Activated CD8-positive, alpha-beta memory T cell treated with anti-CD3 and anti-CD28 coated beads, Interleukin-2, amount 50 U/mL, for 48 hours (primary cell): Measurements from ENCODE around the gene PRKAG1.

Source experiments
- DNase-seq: peaks from one replicate; pipeline ENCODE4 v3.0.0-alpha.2; 2020

Gene PRKAG1

GRCh38 chr12:48960834-48961233, 57.7 kb downstream of the PRKAG1 start:
- no peak for DNase-seq

GRCh38 chr12:48958049-48958388, 60.6 kb downstream of the PRKAG1 start:
- DNase-seq: no peak

GRCh38 chr12:48957141-48958048, 61.2 kb downstream of the PRKAG1 start, which contains the start of gene ARF3:
Gene ARF3 (minus strand): TSS chr12:48957487. CDS start chr12:48941095, 16,392 bp downstream.
- peak; percentile 96 for DNase-seq

- DNase-seq: no peak
Observed at GRCh38 chr12:48956279-48957140, 62.1 kb downstream of the PRKAG1 start.

GRCh38 chr12:48954841-48955501, 63.6 kb downstream of the PRKAG1 start:
- no peak for DNase-seq

GRCh38 chr12:48954061-48954460, 64.5 kb downstream of the PRKAG1 start:
- DNase-seq: no peak

- no peak for DNase-seq
Observed at GRCh38 chr12:48952691-48953090, 65.9 kb downstream of the PRKAG1 start.
